Stimulated activated CD4-positive, alpha-beta T cell treated with anti-CD3 and anti-CD28 coated beads, Interleukin-4, amount 100 ng/mL, for 1 hour (primary cell): ENCODE measurements around the gene TOB2.
A peak's percentile ranks its signal among the peaks of the same experiment; 100 is the strongest.
"Not testable (repeated sequence)": the region's sequence is repeated elsewhere in the genome, so short reads cannot be mapped to it uniquely, and the experiment has no call there.

Experiments
- DNase-seq: peaks from one replicate; pipeline ENCODE4 v3.0.0-alpha.2; 2020

TOB2 gene

DNA sequence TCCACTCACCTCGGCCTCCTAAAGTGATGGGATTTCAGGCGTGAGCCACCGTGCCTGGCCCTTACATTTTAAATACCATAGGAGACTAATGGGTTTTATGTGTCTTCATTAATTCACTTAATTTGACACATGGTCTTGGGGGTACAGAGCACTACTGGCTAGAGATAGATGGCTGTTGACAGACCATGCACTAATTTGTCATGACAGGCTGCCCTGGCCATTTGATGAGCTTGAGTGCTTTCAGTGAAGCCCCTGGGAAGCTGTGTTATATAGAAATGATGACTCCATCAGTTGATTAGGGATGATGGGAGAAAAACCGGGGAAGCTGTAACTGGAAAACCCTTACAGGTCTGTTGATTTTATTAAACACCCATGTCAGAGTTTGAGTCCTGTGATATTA is 15.3 kb upstream of the TOB2 start:
- DNase-seq: no peak

DNA sequence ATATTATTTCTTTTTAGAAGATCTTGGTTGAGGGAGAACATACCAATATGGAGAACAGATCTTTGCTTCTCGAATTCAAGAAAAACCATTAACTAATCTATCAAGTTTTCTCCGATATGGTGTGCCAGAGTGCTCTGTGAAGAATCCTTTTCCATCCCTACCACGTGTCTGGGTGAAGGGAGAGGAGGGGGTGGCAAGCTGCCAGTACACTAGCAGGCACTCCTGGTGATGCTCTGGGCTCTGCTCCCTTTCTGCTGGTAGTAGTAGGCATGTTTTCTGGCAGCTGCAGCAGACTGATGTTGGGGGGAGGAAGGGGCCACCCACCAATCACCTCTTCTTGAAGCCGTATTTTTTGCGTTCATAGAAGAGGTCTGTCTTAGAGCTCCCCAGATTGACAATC is 13.5 kb upstream of the TOB2 start:
- not testable (repeated sequence) for DNase-seq

GRCh38 chr22:41459431-41459830 is 12.8 kb upstream of the TOB2 start:
- DNase-seq: no peak

DNA sequence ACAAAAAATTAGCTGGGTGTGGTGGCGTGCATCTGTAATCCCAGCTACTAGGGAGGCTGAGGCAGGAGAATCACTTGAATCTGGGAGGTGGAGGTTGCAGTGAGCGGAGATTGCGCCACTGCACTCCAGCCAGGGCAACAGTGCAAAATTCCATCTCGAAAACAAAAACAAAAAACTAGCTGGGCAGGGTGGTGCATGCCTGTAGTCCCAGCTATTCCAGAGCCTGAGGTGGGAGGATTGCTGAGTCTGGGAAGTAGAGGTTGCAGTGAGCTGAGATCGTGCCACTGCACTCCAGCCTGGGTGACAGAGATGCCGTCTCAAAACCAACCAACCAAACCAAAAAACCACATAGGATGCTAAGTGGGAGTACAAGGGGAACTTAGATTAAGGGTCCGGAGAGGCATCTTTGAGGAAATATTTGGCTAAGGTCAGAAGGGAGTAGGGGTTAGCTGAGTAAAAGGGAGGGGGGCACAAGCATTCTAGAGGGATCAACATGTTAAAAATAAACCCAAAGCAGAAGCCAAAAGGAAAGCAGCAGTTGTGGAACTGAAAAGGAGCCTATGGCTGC is 11.6 kb upstream of the TOB2 start:
- DNase-seq: no peak

DNA sequence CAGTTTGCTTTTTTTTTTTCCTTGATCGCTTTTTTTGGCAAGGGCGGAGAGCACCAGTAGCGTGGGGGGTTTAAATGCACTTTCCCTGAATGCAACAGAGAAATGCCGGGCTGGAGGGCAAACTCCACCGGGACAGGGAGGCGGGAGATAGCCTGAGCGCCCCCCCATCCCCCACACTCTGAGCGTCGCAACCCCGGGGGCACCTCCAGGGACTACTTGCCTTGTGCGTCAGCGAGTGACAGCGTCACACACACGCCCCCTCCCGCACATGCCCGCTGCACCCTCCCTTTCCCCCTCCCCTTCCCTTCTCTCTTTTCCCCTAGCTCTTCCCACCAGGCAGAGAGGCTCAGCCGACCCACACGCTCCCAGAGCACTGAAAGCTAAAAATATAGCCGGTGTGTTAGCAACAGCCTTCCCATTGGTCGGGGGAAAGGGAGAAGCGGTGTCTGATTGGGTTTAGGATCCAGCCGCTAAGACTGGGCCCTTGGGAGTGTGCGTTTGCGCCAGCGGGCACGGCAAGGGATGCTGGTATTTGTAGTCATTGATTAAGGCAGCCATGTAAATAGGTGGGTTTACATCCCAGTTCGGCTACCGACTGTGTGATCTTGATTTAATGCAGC is 1.7 kb upstream of the TOB2 start:
- DNase-seq: peak; percentile 84

DNA sequence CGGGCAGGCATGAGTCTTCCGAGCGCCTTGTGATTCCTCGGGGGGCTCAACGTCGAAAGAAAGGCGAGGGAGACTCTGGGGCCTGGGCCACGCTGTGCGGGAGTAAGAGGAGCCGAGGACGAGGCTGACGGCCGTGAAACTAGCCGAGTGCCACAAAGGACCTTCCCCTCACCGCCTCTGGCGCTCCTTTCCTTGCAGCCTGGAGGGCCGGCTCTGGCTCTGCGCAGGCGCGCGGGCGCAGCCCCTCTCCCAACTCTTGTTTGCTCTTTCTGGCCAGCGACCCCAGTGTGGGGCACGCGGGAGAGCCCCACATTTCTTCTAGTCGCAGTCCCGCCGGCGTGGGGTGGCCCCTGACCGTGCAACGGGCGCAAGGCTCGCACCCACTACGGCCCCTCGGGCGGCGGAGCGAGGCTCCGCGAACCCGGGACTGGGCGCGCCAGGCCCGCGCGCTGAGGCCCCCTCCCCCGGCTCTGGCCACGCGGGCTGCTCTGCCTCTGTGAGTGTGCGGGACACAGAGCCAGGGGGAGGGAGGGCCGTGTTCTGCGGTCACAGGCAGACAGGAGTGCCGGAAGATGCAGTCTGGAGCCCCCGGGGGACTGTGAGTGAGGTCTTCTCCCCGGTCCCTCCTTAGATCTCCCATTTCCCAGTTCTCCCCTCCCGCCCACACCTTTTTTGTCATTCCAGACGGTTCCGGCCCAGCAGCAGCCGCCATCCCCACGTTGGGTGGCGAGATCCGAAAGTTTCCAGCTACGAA is 1.0 kb upstream of the TOB2 start:
- DNase-seq: peak; percentile 63

DNA sequence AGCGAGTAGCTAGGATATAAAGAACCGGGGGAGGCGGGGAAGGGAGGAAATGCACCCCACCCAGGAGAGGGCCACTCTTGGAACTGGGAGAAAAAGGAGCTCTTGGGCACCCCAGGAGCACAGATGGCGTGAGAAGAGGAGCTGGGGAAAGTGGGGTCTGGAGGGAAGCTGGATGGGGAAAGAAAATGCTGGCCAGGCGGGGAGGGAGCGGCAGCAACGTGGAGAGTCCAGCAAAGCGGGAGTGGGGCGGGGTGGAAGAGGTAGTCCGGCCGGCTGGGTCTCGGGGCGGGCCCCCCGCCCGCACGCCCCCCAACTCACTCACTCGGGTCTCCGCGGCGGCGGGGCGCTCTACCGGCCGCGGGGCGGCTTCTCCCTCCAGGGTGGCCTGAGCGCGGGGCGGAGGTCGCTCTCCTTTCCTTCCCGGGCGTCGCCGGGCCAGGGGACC is 522 bp downstream of the TOB2 start:
- DNase-seq: no peak

DNA sequence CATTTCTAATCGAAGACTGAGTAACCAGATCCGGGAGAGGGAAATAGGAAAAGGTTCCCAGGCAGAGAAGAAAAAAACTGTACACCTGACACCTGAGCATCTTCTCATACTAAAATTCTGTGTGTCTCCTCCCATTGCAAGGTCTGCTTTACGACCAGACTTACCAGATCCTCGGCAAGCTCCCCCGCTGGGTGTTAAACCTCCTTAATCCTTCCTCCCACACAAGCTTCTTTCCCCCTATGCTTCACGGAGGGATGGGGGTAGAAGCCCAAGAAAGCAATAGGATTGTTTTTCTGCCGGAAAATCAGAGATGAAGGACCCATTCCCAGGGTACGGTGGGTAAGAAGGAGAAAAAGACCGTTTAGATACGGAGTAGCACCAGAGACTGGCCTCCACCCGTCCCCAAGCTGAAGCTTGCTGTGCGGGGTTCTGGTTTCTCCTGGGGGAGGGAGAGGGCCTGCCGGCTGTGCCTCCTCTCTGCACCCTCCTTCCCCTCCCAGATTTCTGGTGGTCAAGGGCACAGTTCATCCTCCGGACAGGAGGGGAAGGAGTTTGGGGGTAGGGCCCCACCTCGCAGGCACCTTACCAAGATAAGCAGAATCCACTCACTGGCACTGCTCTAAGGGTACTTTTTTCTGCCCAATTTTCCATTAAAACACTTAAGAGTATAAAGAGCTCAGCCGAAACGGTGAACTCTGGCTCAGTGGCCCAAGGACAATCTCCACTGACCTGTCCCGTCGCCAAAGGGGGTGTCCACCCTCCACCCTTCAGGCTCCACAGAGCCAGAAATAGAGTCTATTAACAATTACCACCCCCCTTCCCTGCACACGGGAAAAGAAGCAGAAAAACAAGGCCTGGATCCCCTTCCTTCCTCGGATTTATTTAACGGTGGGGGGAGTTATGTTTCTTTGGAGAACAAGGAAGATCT is 1.2 kb downstream of the TOB2 start:
- peak; percentile 25 for DNase-seq

- DNase-seq: peak; percentile 80
These were observed 2.1 kb downstream of the TOB2 start for GRCh38 chr22:41444360-41445128.

DNA sequence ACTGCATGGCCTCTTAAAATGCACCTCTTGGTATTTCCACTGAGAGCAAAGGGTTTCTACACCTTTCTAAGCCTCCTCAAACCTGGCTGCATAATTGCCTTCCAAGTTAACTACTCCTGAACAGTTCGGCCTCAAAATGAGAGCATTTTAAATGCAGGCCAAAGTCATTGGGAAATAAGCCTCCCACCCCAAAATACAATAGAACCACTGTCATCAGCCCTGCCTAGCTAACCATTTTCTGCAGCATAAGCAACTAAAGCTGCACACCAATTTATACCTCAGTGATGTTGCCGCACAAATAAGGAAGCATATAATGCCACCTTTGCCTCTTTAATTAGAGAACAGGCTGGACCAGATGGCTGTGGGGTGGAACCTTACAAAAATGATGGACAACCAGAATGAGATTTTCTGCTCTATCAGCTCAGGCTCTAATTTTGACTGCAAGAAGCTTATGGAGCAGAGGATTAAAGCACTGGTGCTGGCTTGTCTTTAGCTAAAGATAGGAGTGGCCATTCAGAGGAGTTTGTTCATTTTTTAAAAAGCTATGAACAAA is 4.3 kb downstream of the TOB2 start:
- DNase-seq: no peak

GRCh38 chr22:41440511-41440910 is 6.1 kb downstream of the TOB2 start:
- not testable (repeated sequence) for DNase-seq

GRCh38 chr22:41437198-41437597 is 9.4 kb downstream of the TOB2 start:
- DNase-seq: no peak

GRCh38 chr22:41436322-41437113 is 10.1 kb downstream of the TOB2 start:
- DNase-seq: no peak

- no peak for DNase-seq
These were observed 11.0 kb downstream of the TOB2 start for GRCh38 chr22:41435560-41435959.

DNA sequence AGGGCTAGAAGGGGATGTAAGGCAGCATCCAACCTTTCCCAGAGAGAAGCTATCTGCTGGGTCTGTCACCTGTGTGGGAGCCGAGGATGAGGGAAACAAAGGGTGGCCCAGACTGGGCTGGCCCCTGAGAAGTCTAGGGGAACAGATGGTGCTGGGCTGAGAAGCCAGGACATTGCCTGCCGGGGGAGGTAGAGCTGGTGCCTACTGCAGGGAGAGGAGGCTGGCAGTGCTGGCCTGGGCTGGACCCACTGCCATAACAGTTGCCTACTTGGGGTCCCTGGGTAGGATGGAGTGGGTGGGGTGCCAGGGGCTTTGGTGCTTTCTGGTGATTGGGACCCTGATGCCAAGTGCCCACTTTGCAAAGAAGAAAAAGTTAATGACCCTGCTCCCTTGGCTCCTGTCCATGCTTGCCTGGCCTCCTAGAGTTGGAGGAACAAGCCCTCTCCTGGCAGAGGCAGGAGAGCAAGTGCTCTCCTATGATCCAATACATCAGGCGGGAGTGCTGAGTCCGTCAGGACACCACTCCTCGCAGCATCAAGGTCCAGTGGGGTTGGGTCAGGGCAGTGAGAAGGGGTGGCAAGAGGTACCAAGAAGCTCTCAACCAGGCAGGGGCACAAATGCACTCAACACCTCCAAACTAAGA is 12.1 kb downstream of the TOB2 start:
- DNase-seq: not testable (repeated sequence)

DNA sequence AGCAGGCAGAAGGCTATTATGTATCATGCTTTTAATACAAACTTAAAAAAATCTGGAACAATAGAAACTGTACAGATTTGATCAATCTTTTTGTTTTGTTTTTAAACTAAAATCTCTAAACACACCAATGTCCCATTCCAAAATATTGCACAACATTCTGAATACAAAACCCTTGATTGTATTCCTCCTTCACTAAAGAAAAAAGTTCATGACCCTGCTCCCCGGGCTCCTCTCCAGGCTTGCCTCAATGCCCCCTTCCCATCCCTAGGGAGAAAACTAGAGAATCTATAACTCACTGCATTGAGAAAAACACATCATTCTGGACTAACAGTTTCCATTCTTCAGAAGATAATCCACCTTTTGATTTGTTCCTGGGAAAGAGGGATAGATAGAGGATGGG is 13.1 kb downstream of the TOB2 start:
- DNase-seq: not testable (repeated sequence)

DNA sequence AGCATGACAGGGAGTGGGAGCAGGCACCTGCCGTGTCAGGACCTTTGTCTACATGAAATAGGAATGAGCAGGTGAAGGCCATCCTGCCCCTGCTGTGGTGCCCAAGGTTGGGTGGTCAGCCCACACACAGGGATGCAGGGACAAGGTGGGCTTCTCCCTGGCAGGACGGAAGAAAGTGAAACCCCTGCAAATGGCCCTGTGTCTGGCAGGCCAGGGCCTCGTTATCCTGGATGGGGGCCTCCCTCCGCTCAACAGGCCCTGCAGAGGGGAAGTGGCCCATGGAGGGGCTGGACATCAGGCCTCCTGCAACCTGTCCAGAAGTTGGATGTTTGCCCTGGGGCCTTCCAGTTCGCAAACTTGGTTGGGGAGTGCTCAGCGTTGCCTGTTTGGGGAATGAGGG is 14.9 kb downstream of the TOB2 start:
- DNase-seq: no peak

DNA sequence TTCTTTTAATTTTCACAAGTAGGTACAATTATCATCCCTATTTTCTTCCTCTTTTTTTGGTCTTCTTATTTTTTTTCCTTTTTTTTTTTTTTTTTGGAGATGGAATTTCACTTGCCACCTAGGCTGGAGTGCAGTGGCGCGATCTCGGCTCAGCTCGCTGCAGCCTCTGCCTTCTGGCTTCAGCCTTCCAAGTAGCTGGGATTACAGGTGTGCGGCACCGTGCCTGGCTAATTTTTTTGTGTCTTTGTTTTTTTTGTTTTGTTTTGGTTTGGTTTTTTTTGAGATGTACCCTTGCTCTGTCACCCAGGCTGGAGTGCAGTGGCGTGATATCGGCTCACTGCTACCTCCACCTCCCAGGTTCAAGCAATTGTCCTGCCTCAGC is 16.7 kb downstream of the TOB2 start:
- no peak for DNase-seq

- no peak for DNase-seq
These were observed 17.2 kb downstream of the TOB2 start for GRCh38 chr22:41429232-41429950.
